HG03521 (cell line): ENCODE results near the gene PIGR.
"Not testable (repeated sequence)": the region's sequence is repeated elsewhere in the genome, so short reads cannot be mapped to it uniquely, and the experiment has no call there.

Experiments used
- ATAC-seq: cut with Tn5 transposase; IDR thresholded peaks from one replicate; pipeline ENCODE4 v1.9.1; 2021; ENCODE audit warnings: mild to moderate bottlenecking, moderate library complexity; ENCODE audit not compliant: unreplicated experiment

PIGR gene

GRCh38 chr1:206935491-206936067, 10.7 kb downstream of the PIGR start:
- ATAC-seq, result no peak

GRCh38 chr1:206933333-206933945, 12.8 kb downstream of the PIGR start:
- ATAC-seq, result no peak

DNA sequence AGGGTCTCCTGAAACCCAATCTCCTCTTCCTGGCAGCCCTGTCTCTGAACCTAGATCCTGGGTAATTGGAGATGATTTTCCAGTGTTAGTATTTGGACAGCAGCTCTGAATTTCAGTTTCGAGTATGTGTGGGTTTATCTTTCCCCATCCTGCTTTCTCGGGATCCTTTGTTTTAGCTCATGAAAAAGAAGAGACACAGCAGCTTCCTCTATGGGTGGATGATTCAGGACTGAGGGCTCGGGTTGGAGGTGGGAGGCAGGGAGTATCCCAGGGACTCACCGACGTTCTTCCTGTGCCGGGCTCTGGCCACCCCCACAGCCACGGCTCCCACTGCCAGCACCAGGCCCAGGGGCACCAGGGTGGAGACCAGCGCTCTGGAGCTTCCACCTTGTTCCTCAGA, 14.1 kb downstream of the PIGR start:
- ATAC-seq, result no peak

GRCh38 chr1:206931709-206932108, 14.6 kb downstream of the PIGR start:
- no peak for ATAC-seq

DNA sequence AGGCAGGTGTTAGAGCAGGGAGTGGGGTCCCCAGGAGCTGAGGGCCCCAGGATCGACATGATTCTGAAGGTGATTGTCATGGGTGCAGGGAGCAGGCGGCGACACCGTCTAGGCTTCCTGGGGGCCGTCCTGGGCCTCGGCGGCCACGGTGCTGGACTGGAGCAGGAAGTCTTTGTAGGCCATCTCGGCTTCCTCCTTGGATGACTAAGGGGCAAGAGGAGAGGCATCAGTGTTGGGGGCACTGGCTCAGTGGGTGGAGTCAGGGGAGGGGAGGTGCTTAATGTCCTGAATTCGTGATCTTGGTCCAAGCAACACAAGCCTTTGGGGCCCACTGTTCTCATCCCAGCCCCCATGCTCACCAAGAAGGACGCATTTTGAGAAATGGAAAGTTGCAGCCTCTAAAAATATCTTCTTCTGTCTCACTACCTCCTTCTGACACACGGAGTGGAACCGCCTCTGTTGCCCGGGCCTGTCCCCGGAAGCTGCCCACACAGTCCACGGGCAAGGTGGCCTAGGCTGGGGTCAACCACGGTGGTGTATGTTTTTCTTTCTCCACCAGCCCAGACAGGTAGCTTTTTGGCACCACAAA, 16.0 kb downstream of the PIGR start:
- ATAC-seq, result peak; percentile 52

GRCh38 chr1:206929524-206929923, 16.7 kb downstream of the PIGR start:
- ATAC-seq, result no peak

DNA sequence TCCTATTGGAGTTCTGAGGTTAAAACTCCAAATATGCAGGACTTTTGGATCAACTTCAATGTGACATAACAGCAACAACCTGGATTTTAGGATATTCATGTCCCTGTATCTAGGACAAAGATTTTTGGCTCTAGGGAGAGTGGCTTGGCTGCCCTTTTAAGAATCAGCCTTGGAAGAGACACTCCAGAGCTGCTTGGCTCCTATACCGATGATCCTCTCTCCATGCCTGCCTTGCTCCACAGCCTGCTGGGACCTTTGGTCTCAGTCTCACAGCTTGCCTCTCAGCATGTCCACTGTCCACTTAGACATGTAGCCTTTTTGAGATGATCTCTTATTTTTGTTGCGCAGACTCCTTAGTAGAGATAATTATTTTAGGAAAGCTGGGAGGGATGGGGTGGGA, 20.0 kb downstream of the PIGR start:
- no peak for ATAC-seq

- peak; percentile 57 for ATAC-seq
Measured at GRCh38 chr1:206925106-206925736, 21.0 kb downstream of the PIGR start.

DNA sequence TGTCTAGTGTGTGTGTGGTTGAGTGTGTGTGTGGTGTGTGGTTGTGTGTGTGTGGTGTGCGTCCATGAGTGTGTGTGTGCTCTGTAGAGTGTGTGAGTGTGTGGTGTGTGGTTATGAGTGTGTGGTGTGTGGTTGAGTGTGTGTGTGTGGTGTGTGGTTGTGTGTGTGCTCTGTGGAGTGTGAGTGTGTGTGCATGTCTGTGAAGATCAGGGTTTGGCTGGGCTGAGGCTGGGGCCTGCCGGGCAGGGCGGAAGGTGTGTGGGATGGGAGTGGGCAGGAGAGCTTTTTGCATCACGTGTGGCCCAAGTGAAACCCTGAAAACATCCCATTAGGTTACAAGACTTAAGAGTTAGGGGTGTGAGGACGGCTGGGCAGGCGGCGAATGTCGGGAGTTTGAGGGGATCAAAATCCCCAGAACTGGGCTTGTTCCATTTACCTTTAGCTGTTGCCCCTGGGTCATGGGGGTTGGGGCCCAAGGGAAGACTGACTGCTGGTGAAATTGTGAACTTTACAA, 21.6 kb downstream of the PIGR start:
- peak; percentile 23 for ATAC-seq

DNA sequence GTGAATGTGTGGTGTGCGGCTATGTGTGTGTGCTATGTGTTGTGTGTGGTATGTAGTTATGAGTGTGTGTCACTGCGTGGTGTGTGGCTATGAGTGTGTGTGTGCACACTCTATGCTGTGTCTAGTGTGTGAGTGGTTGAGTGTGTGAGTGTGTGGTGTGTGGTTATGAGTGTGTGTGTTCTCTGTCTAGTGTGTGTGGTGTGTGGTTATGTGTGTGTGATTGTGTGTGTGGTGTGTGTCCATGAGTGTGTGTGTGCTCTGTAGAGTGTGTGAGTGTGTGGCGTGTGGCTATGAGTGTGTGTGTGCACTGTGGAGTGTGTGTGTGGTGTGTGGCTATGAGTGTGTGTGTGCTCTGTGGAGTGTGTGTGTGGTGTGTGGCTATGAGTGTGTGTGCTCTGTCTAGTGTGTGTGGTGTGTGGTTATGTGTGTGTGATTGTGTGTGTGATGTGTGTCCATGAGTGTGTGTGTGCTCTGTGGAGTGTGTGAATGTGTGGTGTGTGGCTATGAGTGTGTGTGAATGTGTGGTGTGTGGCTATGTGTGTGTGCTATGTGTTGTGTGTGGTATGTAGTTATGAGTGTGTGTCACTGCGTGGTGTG, 22.2 kb downstream of the PIGR start:
- ATAC-seq, result not testable (repeated sequence)

DNA sequence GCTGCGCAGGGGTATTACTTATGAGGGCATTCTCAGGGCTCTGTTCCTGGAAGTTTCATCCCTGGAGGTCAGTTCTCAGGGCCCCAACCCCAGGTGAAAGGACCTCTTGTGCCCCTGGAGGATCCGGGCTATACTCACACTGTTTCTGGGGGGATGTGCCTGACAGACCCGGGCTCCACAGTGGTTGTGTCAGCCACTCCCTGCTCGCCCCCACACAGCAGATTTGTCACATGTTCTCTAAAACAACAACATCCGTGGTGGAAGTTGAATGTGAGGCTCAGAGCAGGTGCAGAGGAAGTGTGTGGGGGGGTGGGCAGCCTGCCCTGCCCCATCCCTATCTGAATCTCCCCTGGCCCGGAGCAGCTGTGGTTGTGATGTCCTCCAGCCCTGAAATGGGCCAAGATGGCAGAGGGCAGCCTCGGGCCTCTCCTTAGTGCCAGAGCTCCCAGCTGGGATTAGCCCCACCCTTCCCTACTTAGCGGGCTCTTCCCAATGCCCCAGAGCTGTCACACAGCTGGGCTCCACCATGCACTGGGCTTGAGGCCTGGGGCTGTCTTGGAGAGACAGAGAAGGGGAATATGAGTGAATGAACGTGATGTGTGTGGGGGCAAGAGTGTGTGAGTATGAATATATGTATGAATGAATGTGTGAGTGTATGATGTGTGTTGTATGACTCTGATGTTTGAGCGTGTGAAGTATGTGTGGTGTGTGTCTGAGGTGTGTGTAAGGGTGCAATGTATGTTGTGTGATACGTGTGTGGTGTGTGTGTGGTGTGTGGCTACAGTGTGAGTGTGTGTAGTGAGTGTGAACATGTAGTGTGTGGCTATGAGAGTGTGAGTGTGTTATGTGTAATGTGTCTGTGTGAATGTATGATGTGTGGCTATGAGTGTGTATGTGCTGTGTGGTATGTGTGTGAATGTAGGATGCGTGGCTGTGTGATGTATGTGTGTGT, 23.0 kb downstream of the PIGR start:
- peak; percentile 37 for ATAC-seq

DNA sequence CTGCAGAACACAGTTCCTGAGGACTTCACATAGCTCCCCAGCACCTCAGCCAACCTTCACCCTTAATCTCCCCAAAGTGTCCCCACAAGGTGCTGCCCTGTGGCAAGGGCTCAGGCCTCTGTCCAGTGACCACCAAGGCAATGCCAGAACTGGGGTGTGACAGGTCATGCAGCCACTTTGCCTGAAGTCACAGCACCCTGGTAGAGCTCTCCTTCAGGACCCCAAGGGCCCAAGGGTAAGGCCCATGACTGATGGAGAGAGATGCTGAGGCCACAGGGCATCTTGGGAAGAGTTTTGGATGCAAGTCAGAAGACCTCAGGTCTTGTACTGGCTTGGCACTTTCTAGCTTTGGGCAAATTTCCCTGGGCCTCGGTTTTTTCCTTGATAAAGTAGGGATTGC, 23.7 kb downstream of the PIGR start:
- no peak for ATAC-seq

DNA sequence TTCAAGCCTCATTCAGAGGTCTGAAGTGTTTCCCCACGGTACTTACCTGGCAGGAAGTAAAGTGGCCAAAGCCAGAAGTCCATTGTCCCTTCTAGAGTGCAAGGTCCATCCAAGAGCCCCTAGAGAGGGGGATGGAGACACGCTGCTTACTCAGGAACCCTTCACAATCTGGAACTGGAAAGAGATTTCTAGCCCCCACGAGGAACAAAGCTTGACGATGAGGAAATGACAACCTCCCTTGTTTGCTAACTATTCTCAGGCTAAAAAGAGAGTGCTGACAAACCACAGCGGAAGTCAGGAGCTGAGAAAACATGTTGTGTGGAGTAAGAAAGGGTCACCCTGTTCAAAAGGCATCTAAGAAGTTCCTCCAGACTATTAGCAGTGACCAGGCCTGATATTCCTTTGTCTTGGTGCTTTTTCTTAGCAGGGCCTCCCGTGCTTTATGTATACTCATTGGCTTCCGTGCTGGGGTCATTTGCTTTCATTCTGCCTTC, 24.4 kb downstream of the PIGR start, which contains the start of gene FCMR:
Gene FCMR, minus strand, starts transcription at position 170 of the 494 bp plus-strand sequence. Its CDS starts 87 bp downstream, at position 83.
- no peak for ATAC-seq

DNA sequence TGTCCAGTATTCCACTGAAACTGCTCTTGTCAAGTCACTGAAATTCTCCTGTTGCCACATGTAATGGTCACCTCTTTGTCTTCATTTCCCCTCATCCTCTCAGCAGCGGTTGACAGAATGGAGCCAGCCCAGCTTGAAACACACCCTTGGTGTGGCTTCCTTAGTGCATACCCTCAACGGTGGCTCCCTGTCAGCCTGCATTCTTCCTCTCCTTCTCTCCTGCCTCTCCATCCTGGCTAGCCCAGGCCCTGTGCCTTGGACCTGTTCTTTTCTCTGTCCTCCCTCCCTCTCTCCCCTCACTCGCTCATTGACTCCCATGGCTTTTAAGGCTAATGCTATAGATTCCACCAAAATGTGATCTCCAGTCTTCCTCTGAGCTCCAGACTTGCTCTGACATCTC, 28.2 kb downstream of the PIGR start:
- ATAC-seq, result no peak

DNA sequence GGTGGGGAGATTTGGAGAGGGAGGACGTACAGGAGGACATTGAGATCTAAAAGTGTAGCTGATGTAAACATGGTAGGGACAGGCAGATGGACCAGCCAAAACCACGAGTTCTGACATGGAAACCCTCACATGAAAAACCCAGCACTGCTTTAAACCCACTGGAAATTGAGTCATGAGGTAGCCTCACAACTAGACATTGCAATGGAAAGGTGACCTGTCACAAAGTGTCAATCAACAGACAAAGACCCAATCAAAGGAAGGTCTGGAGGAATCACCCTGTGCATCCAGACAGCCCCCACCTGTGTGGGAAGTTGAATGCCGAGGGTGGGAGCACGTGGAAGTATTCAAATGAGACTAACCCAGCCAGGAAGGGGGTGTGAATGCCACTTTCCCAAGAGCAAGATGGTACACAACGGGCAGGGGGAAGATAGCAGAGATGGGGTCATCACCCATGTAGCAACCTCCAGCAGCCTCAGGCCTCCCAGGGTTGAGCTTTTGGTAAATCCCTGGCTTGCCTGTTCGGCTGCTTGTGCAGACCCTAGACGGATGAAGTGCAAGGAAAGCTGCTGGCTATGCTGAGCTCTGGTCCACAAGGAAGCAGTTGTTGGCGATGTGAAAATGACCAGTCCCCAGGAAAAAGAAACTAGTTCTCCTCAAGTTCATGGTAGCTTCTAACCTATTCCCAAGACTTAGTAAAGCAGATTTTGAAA, 30.1 kb downstream of the PIGR start:
- no peak for ATAC-seq

DNA sequence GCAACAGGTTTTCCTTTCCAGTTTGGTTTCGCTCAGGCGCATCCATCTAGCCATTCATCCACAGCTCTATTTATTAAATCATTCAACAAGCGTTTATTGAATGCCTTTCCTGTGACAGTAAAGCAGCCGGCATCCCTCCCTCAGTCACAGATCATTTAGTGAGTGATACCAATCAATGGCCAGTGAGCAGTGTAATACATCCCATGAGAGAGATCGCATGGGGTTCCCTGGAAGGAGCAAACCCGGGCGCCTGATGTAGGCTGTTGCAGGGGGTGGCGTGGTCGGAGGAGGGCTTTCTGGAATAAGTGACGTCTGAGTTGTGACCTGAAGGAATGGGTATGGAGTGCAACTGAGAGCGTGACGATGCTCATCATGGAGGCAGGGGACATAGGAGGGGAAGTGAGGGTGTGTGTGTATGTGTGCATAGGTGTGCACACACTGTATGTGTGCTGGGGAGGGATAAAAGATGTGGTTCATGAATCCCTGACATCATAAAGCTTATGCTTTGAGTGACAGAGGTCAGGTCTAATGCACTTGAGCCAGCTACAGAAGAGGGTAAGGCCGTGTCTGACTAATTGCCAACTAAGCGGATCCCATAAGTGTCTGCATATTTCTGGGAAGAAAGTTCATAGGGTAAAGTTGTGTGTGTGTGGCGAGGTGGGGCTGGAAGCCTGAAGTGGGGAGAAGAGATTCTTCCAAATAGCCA, 31.1 kb downstream of the PIGR start:
- ATAC-seq, result no peak

GRCh38 chr1:206913766-206914537, 32.3 kb downstream of the PIGR start:
- no peak for ATAC-seq

DNA sequence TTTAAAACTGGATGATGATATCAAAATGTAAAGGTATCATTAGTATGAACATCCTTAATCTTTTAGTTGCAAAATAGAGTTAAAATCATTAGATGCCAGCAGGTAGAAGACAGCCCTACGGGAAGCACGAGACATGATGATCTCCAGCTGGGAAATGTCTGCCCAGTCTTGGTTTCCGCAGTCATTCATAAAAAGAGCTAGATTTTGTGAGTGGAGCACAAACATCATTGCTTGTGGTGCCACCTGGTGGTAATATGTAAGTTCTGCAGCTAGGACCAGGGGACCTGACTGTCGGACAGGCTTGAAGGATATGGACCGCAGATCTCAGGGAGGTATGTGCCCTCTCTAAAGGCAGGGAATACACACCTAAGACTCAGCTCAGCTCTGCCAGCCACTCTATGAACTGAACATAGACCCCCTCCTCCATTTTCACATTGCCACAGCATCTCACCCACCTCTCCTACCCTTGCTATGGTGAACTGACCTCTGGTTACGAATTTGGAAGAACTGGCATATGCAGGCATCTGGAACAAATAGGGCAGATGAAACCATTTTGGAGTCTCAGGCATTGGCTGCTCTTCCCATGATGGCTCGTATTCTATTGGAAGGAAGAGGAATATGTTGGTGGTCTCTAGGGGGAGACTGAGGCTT, 33.7 kb downstream of the PIGR start:
- peak; percentile 50 for ATAC-seq
